ENCODE results near the gene MUC16.
"Not testable (repeated sequence)": the region's sequence is repeated elsewhere in the genome, so short reads cannot be mapped to it uniquely, and the experiment has no call there.

MUC16 gene

DNA sequence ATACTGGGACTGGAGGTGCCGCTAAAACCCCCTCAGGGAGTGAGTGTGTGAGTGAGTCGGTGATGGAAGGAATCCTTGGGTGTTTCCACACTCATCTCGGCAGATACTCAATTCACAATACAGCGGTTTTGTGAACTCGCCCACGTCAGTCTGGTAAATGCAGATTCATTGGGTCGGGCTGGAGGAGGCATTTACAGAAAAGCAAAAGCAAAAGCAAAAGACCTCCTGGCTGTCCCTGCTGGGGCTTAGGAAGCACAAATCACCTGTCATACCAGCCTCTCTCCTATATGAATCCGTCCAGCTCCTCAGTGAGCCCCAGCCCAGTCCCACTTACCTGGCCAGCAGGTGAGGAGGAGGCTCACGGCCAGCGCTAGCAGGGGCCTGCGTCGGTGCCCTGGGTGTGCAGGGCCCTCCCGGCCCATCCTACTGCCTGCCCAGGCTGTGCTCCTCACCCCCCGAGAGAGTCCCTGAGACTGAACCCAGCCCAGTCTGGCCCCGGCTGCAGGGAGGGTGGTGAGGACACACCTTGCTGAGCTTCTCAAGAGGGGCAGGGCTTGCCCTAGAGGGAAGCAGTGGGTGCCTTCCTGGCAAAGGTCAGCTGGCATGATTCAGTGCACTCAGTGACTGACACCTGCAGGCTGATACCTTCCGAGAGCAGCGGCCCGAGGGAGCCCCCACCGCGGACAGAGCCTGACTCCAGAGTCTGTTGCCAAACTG is at the start of gene MUC16:
Gene MUC16 (minus strand): TSS at position 475 of the 717 bp plus-strand sequence.
- no peak for FAIRE-seq

DNA sequence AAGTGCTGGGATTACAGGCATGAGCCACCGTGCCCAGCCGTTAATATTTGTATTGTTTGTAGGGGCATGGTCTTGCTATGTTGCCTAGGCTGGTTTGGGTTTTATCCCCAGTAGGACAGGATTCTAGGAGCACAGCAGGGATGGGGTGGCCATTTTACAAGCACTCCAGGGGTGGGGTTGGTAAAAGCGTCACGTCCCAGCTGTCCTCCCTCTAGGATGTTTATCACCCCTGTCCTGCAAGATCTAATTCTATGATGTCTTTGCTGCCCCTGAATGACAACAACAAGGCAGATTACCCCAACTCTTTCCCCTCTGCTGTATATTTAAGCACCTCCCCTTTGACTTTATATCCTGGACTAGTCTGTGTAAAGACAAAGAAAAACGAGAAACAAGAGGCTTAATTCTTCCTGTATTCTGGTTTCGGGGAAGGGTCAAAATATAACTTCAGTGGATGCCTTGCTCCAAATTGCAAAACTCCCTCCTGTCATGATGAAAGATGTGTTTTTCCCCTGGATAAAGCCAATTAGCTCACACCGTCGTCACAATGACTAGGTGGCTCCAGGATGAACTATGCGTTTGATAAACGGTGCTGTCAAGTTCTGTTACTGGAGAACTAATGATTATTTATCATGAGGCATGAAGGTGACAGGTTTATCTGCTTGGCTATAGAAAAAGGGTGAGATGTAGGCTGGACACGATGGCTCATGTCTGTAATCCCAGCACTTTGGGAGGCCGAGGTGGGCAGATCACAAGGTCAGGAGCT is 48.9 kb upstream of the MUC16 start:
- FAIRE-seq, result no peak

DNA sequence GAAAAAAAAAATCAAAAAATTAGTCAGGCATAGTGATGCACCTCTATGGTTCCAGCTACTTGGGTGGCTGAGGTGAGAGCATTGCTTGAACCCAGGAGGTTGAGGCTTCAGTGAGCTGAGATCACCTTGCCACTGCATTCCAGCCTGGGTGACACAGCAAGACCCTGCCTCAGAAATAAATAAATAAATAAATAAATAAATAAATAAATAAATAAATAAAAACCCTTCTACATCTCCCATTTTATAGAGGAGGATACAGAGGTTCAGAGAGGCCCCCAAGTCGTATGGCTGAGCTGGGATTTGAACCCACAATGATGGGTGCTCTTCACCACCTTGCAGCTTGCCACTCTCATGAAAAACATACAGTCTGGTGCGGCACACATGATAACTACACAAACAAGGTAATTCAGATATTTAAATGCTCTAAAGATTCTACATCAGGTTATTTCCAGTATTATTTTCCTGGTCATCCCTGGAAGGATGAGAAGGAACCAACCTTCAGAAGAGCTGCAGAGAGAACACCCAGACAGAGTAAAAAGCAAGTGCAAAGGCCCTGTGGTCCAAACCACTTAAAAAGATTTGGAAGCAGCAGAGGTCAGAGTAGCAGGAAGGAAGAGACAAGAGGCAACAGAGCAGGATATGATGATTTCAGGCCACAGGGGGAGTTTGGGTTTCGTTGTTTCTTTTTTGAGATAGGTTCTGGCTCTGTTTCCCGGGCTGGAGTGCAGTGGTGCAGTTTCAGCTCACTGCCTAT is 47.5 kb upstream of the MUC16 start:
- FAIRE-seq, result no peak

DNA sequence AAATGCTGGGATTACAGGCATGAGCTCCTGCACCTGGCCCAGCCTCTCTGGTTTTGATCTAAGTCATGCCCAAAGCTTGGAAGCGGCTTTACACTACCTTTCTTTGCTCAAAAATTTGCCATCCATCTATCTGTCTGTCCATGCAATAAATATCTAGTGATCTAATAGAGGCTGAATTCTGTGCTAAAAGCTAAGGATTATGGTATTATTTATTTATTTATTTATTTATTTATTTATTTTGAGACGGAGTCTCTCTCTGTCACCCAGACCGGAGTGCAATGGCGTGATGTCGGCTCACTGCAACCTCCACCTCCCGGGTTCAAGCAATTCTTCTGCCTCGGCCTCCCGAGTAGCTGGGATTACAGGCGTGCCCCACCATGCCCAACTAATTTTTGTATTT is 45.9 kb upstream of the MUC16 start:
- not testable (repeated sequence) for FAIRE-seq

DNA sequence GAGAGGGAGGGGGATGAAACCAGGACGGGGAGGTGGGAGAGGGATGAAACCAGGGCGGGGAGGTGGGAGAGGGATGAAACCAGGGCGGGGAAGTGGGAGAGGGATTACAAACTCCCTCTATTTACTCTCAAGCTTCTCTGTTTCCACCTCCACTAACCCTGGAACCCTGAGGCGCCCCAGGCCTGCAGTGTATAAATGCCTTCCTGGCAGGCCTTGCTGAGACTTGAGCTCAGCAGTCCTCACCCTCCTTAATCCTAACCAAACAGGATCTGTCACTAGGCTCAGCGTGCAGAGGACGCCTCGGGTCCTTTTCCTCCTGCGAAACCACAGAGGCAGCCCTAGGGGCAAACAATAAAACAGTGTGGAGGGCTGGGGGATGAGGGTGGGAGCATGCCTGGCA is 44.6 kb upstream of the MUC16 start:
- no peak for FAIRE-seq

DNA sequence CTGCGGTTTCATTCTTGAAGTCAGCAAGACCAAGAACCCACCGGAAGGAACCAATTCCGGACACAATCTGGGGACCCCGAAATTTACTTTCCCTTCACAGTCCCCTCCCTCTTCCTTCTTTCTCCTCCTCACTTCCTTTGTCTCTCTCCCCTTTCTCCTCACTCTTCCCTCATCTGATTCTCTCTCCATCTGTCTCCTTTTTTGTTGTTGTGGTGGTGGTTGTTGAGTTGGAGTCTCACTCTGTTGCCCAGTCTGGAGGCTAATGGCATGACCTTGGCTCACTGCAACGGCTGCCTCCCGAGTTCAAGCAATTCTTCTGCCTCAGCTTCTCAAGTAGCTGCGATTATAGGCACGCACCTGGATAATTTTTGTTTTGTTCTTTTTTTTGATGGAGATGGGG is 44.0 kb upstream of the MUC16 start:
- no peak for FAIRE-seq

DNA sequence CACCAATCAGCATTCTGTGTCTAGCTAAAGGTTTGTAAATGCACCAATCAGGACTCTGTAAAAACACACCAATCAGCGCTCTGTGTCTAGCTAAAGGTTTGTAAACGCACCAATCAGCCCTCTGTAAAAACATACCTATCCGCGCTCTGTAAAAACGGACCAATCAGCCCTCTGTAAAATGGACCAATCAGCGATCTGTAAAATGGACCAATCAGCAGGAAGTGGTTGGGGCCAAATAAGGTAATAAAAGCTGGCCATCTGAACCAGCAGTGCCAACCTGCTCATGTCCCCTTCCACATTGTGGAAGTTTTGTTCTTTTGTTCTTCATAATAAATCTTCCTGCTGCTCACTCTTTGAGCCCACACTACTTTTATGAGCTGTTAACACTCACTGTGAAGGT is 43.5 kb upstream of the MUC16 start:
- FAIRE-seq, result not testable (repeated sequence)

DNA sequence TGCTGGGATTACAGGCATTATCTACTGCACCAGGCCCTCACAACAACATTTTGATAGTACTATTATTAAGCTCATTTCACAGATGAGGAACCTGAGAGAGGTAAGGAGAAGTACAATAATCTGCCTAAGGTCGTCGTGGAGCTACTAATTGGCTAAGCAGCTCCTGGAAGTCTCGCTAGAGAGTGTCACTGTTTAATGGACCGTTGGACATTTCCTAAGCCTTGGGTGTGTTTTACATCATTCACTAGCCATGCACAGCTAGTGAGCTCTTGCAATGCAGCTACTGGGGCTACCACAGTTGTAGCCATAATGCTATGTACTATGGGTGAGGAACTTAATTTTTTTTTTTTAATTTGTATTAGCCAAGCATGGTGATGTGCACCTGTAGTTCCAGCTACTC is 42.7 kb upstream of the MUC16 start:
- FAIRE-seq, result no peak

DNA sequence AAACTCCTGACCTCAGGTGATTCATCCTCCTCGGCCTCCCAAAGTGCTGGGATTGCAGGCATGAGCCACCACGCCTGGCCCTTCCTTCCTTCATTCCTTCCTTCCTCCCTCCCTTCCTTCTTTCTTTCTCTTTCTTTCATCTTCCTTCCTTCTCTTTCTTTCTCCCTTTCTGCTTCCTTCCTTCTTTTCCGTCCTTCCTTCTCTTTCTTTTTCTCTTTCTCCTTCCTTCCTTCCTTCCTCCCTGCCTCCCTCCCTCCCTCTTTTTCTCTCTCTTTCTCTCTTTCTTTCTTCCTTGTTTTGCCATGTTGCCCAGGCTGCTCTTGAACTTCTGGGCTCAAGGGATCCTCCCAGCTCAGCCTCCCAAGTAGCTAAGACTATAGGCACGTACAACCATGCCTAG is 36.5 kb upstream of the MUC16 start:
- no peak for FAIRE-seq

DNA sequence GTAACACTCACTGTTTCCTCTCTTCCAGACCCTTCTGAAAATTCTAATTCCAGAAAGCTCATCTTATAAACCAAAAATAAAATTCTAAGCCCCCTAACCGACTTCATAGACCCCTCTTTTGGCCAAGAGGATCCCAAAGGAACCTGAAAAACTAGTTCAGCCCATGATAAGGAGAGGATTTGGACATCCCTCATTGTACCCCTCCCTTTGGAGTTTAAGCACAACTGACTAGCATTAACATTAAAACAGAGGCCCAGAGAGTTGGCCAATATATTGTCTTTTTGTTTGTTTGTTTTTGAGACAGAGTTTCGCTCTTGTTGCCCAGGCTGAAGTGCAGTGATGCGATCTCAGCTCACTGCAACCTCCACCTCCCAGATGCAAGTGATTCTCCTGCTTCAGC is 34.2 kb upstream of the MUC16 start:
- FAIRE-seq, result no peak

DNA sequence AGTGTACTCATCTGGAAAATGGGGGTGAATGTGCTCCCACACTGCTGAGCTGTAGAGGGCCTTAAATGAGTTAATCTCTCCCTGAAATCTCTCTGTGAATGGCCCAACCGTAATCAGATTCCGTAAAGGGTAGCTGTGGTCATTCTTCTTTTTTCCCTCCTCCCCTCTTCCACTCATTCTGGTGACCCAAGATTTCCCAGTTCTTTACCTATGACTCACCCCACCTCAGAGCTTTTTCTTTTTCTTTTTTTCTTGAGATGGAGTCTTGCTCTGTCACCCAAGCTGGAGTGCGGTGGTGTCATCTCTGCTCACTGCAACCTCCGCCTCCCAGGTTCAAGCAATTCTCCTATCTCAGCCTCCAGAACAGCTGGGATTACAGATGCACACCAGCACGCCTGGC is 33.3 kb upstream of the MUC16 start:
- no peak for FAIRE-seq

DNA sequence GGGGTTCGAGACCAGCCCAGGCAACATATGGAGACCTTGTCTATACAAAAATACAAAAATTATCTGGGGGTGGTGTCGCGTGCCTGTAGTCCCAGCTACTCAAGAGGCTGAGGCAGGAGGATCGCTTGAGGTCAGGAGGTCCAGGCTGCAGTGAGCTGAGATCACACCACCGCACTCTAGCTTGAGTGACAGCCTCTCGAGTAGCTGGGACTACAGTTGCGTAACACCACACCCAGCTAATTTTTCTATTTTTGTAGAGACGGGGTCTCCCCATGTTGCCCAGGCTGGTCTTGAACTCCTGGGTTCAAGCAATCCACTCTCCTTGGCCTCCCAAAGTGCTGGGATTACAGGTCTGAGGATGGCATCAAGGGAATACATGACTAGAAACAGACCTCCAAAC is 30.8 kb upstream of the MUC16 start:
- FAIRE-seq, result no peak

DNA sequence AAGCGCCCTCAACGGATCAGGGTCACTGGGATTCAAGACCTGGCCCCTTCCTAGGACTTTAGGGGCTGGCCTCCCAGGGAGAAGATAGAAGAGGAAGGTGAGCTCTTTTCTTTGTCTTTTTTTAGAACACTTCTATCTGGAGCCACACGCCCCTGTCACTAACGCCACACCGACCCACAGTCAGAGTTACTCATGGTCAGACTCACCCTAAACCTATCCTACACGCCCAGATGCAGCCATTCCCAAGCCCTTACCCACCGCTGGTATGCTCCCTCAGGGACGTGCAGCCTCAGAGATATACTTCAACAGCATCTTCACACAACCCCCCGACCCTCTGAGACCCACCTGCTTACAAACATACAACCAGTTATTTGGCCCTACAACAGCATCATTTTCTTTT is 29.9 kb upstream of the MUC16 start:
- FAIRE-seq, result no peak

DNA sequence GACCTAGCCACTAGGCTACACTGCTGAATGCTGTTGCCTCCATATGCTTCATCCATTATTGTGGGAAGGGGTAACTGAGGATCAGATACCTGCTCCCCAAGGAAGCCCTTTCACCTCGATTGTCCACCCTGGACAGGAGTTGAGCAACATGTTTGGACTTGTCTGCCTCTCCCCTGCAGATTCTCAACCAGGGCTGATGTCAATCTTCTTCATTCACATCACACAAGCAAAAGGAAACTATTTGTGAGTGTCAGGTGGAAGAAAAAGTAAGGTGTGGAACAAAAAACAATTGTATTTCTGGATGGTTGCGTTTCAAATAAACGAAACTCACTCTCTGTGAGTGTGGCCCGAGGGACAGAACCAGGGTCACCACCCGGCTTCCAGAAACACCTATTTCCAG is 29.5 kb upstream of the MUC16 start:
- FAIRE-seq, result no peak

DNA sequence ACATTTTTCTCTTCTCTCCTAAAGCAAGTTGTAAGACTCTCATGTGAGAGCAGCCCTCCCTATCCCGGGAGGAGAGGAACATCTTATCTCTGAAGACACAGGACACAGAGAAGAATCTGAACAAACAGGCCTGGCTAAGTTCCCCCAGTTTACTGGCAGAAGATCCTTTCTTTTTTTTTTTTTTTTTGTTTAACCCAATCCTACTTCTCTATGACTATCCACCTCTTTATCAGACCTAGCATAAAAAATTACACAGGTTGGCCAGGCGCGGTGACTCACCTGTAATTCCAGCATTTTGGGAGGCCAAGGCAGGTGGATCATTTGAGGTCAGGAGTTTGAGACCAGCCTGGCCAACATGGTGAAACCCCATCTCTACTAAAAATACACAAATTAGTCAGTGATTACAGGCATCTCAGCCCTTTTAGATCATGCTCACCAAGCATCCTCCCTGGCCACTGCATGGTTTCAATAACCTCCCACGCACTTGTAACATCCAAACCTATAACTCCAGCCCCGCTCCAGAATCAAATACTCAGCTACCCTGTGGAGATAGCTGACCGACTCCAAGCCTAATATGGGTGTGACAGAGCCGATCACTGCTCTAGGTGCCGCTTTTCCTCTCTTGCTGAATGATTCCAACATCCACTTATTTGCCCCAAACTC is 27.3 kb upstream of the MUC16 start:
- no peak for FAIRE-seq

DNA sequence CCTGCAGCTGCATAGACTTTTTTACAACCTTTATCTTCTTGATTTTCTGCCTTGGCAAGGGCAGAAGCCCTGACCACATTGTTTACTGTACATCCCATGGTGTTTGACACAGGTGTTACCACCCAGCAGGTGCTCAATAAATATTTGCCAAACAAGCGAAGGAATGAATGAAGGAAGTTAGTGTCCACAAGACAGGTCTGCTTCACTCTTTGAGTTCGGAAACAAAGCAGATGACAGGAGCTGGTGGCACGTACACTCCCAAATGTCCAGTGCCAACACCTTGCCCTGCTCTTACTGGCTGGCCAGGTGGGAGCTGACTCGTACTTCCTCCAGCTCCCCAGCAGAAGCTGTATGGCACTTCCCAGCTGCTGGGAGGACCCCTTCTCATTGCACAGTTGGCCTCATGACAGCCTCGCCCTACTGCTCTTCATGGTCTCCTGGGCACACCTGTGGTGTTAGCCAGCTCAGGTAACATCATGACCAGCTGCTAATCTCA is 22.0 kb upstream of the MUC16 start:
- FAIRE-seq, result no peak

DNA sequence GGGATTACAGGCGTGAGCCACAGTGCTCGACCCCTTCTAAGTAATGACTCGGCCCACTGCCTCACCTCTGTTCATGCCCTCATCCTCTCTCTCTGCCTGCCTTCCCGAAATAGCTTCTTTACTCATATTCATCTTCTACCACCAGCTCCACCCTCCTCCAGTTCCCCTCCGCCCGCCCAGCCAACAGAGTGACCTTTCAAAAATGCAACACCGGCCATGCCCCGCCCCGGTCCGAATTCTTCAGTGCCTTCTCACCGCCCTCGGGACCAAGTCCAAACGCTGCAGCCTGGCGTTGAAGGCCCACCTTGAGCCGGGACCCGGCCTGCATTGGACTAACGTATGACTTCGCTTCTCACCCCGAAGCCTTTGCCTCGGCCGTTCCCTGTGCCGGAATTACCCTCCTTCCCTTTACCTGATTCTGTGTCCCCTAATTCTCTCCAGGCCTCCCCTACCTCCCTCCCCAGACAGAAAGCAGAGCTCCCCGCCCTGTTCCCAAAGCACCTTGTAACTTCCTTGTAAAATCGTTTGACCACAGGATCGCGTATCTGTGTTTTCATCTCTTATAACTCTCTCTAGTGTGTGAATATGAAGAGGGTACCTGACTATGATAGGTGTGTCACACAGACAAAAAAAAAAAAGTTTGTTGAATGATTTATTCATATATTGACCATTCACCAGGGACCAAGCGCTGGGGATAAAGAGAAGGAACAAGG is 8.1 kb upstream of the MUC16 start:
- no peak for FAIRE-seq

DNA sequence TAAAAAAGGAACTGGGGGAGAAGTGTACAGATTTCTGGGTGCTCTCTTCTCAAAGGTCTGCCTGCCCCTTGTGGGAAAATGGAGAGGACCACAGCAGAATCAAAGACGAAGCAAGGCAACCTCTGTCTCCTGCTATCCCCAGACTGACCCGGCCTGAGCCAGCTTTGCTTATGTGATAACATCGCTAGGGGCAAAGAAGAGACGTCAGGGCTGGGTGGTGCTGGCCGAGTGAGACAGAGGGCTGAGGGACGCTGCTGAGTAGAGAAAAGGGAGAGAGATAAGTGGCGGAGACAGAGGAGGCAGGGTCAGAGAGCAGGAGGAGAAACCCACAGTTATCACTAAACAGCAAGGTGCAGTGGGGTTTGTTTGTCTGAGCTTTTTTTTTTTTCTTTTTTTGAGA is 4.6 kb upstream of the MUC16 start:
- FAIRE-seq, result no peak

DNA sequence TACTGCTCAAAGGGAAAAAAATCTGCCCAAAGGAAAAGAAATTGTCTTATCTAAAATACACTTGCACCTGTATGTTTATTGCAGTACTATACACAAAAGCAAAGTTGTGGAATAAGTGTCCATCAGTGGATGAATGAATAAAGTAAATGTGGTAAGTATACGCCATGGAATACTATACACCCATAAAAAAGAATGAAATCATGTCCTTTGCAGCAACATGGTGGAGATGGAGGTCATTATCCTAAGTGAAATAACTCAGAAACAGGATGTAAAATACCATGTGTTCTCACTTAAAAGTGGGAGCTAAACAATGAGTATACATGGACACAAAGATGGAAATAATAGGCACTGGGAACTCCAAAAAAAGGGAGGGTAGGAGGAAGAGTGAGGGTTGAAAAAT is 3.8 kb upstream of the MUC16 start:
- FAIRE-seq, result no peak

DNA sequence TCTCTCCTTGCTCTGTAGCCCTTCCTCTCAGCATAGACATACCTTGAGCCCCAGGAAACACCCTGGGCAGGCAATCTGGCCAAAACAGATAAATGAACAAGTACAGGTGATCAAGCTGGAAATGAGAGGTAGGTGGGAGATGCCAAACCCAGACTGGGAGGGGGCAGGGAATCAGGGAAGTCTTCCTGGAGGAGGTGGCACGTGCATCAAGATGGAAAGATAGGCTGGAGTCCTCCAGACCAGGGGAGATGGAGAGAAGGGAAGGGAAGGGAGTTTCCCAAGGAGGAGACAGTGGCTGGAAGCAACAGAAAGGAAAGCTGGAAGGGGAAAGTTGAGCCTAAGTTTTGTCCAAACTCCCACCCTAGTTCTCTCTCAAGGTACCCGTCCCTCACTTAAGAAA is 1.7 kb upstream of the MUC16 start:
- no peak for FAIRE-seq

DNA sequence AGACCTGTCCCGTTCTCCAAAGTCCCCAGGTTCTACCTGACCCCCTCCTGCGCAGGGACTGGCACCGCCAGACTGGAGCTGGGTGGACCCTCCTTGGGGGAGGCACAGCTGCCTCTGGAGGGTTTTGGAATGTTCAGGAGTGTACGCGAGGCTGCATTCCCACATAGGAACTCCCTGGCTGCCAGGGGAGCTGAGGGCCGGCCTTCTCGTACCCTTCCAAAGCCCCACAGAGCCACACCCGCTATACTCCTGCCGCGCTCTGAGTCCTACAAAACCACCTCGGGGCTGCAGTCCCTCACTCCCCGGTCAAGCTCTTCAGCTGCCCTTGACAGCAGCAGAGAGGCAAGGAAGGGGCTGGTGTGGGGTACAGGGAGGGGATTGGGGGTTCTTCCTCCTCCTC is 484 bp upstream of the MUC16 start:
- FAIRE-seq, result no peak

DNA sequence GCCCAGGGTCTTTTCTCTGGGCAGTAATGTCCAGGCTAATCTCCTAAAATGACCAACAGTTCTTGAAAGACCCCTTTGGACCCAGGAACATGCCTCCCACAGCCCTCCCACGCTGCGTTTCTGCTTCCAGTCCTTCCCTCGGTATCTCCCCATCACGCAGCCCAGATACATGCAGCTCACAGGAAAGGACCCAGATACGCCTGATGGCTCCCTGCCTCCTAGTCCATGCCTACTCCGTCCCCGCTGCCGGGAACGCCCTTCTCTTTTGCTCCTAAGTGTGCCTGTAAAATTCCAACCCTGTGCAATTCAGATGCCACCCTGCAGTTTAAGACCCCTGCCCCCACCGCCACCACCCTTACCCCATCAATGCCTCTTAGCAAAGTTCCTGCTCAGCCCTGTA is 778 bp downstream of the MUC16 start:
- no peak for FAIRE-seq

DNA sequence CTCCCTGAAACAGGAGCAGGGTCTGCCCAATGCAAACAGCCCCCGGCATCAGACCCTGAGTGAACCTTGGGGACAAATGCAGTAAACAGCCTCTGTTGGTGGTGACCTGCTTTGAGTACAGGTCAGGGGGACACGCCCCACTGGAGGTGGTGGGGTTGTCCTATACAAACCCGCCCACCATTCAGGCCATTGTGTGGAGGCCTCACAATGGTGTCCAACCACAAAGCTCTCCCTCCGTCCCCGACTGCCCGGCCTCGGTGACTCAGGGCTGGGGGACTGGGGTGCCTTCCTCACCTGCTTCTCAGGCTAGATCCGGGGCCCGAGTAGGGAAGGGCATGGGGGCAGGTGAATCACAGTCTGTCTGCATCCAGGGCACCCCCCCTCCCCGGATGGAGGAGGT is 1.5 kb downstream of the MUC16 start:
- FAIRE-seq, result no peak

Measured in islet of Langerhans (tissue), 1 donor.